ENCODE data around the gene ABHD4. TPM values are rescaled to one million over a fixed set of nuclear protein-coding genes. Genes with fewer than 3 reads are reported as not detected.

Gene ABHD4
- total and polyA plus RNA-seq, 2 experiments from 2014 or later: 39.1 to 40.0 TPM

DNA sequence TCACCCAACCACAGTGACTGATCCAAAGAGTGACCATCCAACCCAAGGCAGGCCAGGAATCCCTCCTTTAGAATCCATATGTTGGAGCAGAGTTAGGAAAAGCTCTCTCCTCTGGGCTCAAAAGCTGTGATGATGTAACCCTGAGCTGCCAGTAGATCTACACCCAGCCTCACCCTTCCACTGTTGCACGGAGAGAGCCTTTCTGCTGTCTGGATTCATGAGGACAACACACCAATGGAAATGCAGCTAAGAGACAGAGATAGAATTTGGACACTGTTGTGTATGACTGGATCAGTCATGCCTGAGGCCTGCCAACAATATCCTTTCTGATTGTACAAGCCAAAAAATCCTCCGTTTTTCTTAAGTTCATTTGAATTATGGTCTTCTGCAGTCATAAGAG lies 50.4 kb downstream of the ABHD4 start:
- no peak overlapping the region for H3K27ac ChIP-seq (ENCODE audit: low read depth)
- Mint-ChIP-seq H3K27ac (no peak overlapping the region), H3K4me1 (peaks cover 4% of the 10 kb centered on the region; the same call in 1 of the 3 replicates), H3K4me3 (no peak overlapping the region), H3K9me3 (no peaks in the 10 kb centered on the region), H3K36me3 (ENCODE audit: low read depth) (no peaks in the 10 kb centered on the region), H3K27me3 (ENCODE audit: insufficient read depth, low read depth, poor library complexity) (peaks cover 2% of the 10 kb centered on the region)
- H3F3A ChIP-seq (replicated peaks; ENCODE audit: low read depth): no peaks in the 10 kb centered on the region
- no peaks in the 10 kb centered on the region for H4K20me1 ChIP-seq (replicated peaks; ENCODE audit: insufficient read depth)
- H2AFZ ChIP-seq: 0 out of 2 replicates have a peak overlapping the region, but pooled peaks have one; percentile 52
- H3K9me2 ChIP-seq (ENCODE audit: insufficient read depth): no peaks in the 10 kb centered on the region
- DNase-seq (ENCODE audit: low spot score) (no peak), ATAC-seq (no peak)
- H3K4me3 ChIP-seq: no peak overlapping the region
- no peaks in the 10 kb centered on the region for H3K79me2 ChIP-seq (replicated peaks; ENCODE audit: insufficient read depth)
- H3K4me2 ChIP-seq: no peak overlapping the region
- no peaks in the 10 kb centered on the region for H3K36me3 ChIP-seq (ENCODE audit: insufficient read depth)
- no peak for TF ChIP-seq NANOG (IDR thresholded peaks at IDR 0.05; ENCODE audit: borderline replicate concordance)
- no peak for TF ChIP-seq STAT1 (IDR thresholded peaks at IDR 0.05; ENCODE audit: unreplicated experiment)
- no peak for TF ChIP-seq ZNF331 (CRISPR knock-in tag; IDR thresholded peaks at IDR 0.05; ENCODE audit: low read depth)
- no peak for TF ChIP-seq CREB1 (CRISPR knock-in tag; IDR thresholded peaks at IDR 0.05; ENCODE audit: low read depth)
- no peak for TF ChIP-seq POLR2AphosphoS5 (IDR thresholded peaks at IDR 0.05; ENCODE audit: low read depth)
- TF ChIP-seq REST (IDR thresholded peaks at IDR 0.05; ENCODE audit: unreplicated experiment): no peak
- TF ChIP-seq EZH2 (IDR thresholded peaks at IDR 0.05; ENCODE audit: low read depth, unreplicated experiment): no peak
- no peaks in the 10 kb centered on the region for H3K4me1 ChIP-seq (ENCODE audit: insufficient read depth)
- H3K27me3 ChIP-seq (ENCODE audit: insufficient read depth): no peaks in the 10 kb centered on the region

GRCh38 chr14:22650046-22650739 lies 52.1 kb downstream of the ABHD4 start:
- Histone ChIP-seq H3K4me3 (no peak overlapping the region), H3K4me1 (ENCODE audit: insufficient read depth) (no peaks in the 10 kb centered on the region), H3K36me3 (ENCODE audit: insufficient read depth) (no peaks in the 10 kb centered on the region), H3K27ac (ENCODE audit: low read depth) (no peak overlapping the region), H3K79me2 (replicated peaks; ENCODE audit: insufficient read depth) (no peaks in the 10 kb centered on the region), H3K27me3 (ENCODE audit: insufficient read depth) (no peaks in the 10 kb centered on the region), H3K4me2 (no peak overlapping the region), H4K20me1 (replicated peaks; ENCODE audit: insufficient read depth) (no peaks in the 10 kb centered on the region), H2AFZ (peak overlapping the region; percentile 63; the same call in 1 of the 2 replicates), H3F3A (replicated peaks; ENCODE audit: low read depth) (no peaks in the 10 kb centered on the region), H3K9me2 (ENCODE audit: insufficient read depth) (no peaks in the 10 kb centered on the region)
- Mint-ChIP-seq H3K9me3 (no peaks in the 10 kb centered on the region), H3K36me3 (ENCODE audit: low read depth) (no peaks in the 10 kb centered on the region), H3K4me1 (peaks cover 4% of the 10 kb centered on the region; the same call in 1 of the 3 replicates), H3K4me3 (no peak overlapping the region), H3K27me3 (ENCODE audit: insufficient read depth, low read depth, poor library complexity) (peaks cover 2% of the 10 kb centered on the region), H3K27ac (no peak overlapping the region)
- no peak for ATAC-seq
- no peak for DNase-seq (ENCODE audit: low spot score)
- TF ChIP-seq EZH2phosphoT487 (IDR thresholded peaks at IDR 0.05; ENCODE audit: unreplicated experiment) (no peak), REST (IDR thresholded peaks at IDR 0.05; ENCODE audit: unreplicated experiment) (no peak), ZNF331 (CRISPR knock-in tag; IDR thresholded peaks at IDR 0.05; ENCODE audit: low read depth) (no peak), NANOG (IDR thresholded peaks at IDR 0.05; ENCODE audit: borderline replicate concordance) (no peak)
